Measurements from ENCODE around the gene TMEM132D. TPM values are rescaled to one million over a fixed set of nuclear protein-coding genes. Genes with fewer than 3 reads are reported as not detected.
"Not testable (repeated sequence)": the region's sequence is repeated elsewhere in the genome, so short reads cannot be mapped to it uniquely, and the experiment has no call there.

TMEM132D gene
- total RNA-seq, 4 donors from 2014 or later: 0.15 to 0.94 TPM; not detected in 2

- Histone ChIP-seq H3K9me3 (peaks cover 0 to 12% (median 0%) of the 10 kb centered on the region in 3 donors), H3K27me3 (peaks cover under 1% of the 10 kb centered on the region), H3K4me1 (no peaks in the 10 kb centered on the region), H3K4me3 (no peak overlapping the region), H3K36me3 (no peaks in the 10 kb centered on the region), H3K27ac (no peak overlapping the region)
- ATAC-seq: no peak
- 75 to 92% methylated on average over 2 of the region's 2 CpGs for WGBS, 2 donors (ENCODE audit: low coverage in 1 of 2)
- TF ChIP-seq EP300 (IDR thresholded peaks at IDR 0.05): no peak
- TF ChIP-seq CTCF (IDR thresholded peaks at IDR 0.05): no peak
- no peak for TF ChIP-seq POLR2AphosphoS5 (IDR thresholded peaks at IDR 0.05)
- TF ChIP-seq POLR2A (IDR thresholded peaks at IDR 0.05): no peak
Measured at GRCh38 chr12:129195081-129195480, 708.7 kb downstream of the TMEM132D start.

DNA sequence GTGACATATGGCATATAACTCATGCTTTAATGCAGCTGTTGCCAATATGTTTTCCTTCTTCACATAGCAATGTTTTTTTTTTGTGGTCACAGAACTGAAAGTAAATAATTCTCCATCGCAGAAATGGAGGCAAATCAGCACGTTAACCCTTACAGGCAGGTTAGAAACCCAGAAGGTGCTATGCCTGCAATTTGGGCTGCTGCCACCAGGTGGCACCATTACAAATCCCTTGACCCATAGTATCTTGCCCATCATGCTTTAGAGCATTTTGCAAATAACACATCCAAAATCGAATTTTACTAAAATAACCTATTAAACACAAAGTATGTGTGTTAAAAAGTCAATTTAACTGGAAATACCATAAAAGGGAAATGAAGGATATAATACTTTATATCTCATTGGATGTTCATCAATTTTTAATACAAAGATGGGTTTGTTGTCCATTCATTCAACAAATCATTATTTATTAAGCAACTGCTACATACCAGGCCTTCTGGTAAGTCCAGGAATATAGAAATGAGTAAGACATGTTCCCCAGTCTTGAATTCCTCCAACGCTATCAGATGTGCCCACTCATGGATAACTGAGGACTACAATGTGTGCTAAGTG is 710.5 kb downstream of the TMEM132D start:
- no peak for ATAC-seq
- H3K4me3 ChIP-seq: no peak overlapping the region
- no peak for TF ChIP-seq POLR2AphosphoS5 (IDR thresholded peaks at IDR 0.05)
- no peak for TF ChIP-seq CTCF (IDR thresholded peaks at IDR 0.05)
- TF ChIP-seq EP300 (IDR thresholded peaks at IDR 0.05): no peak
- TF ChIP-seq POLR2A (IDR thresholded peaks at IDR 0.05): no peak
- no peaks in the 10 kb centered on the region for H3K4me1 ChIP-seq
- peaks cover 0 to 12% (median 0%) of the 10 kb centered on the region in 3 donors for H3K9me3 ChIP-seq
- H3K27me3 ChIP-seq: no peaks in the 10 kb centered on the region
- H3K36me3 ChIP-seq: no peaks in the 10 kb centered on the region
- H3K27ac ChIP-seq: no peak overlapping the region
- 55 to 58% methylated on average over 4 of the region's 4 CpGs for WGBS, 2 donors (ENCODE audit: low coverage in 1 of 2)

- TF ChIP-seq CTCF (IDR thresholded peaks at IDR 0.05): no peak
- no peak for TF ChIP-seq POLR2A (IDR thresholded peaks at IDR 0.05)
- no peak for TF ChIP-seq POLR2AphosphoS5 (IDR thresholded peaks at IDR 0.05)
- no peak for TF ChIP-seq EP300 (IDR thresholded peaks at IDR 0.05)
- ATAC-seq: no peak
- H3K27me3 ChIP-seq: peaks cover 11% of the 10 kb centered on the region
- H3K4me3 ChIP-seq: no peak overlapping the region
- H3K36me3 ChIP-seq: no peaks in the 10 kb centered on the region
- no peak overlapping the region for H3K27ac ChIP-seq
- H3K4me1 ChIP-seq: no peaks in the 10 kb centered on the region
- 30 to 62% methylated on average over 6 to 7 of the region's 7 CpGs for WGBS, 2 donors (ENCODE audit: low coverage in 1 of 2)
- peaks cover 0 to 23% (median 0%) of the 10 kb centered on the region in 3 donors for H3K9me3 ChIP-seq
Measured at GRCh38 chr12:129190827-129191226, 713.0 kb downstream of the TMEM132D start.

GRCh38 chr12:129189879-129190278 is 713.9 kb downstream of the TMEM132D start:
- Histone ChIP-seq H3K9me3 (peaks cover 0 to 23% (median 0%) of the 10 kb centered on the region in 3 donors), H3K27me3 (peaks cover 13% of the 10 kb centered on the region)
- WGBS, 2 donors (ENCODE audit: low coverage in 1 of 2): 39 to 55% methylated on average over 3 to 4 of the region's 4 CpGs
- not testable (repeated sequence) for H3K36me3 ChIP-seq, H3K4me3 ChIP-seq, ATAC-seq, H3K4me1 ChIP-seq, H3K27ac ChIP-seq

GRCh38 chr12:129186952-129187351 is 716.9 kb downstream of the TMEM132D start:
- no peaks in the 10 kb centered on the region for H3K36me3 ChIP-seq
- H3K4me1 ChIP-seq: no peaks in the 10 kb centered on the region
- TF ChIP-seq POLR2AphosphoS5 (IDR thresholded peaks at IDR 0.05): no peak
- TF ChIP-seq CTCF (IDR thresholded peaks at IDR 0.05): no peak
- no peak for TF ChIP-seq POLR2A (IDR thresholded peaks at IDR 0.05)
- no peak for TF ChIP-seq EP300 (IDR thresholded peaks at IDR 0.05)
- ATAC-seq: no peak
- no peak overlapping the region for H3K4me3 ChIP-seq
- WGBS, 2 donors (ENCODE audit: low coverage in 1 of 2): 50% methylated on average over 1 of the region's 1 CpG; no CpG with 5 or more reads in 1 of the 2 donors
- H3K9me3 ChIP-seq: peaks cover 0 to 11% (median 0%) of the 10 kb centered on the region in 3 donors
- peaks cover 22% of the 10 kb centered on the region for H3K27me3 ChIP-seq
- H3K27ac ChIP-seq: no peak overlapping the region

Measured in gastroesophageal sphincter (tissue), 4 donors.